GM18867 (cell line): ENCODE results near the gene RP2.

Source experiments
- ATAC-seq: cut with Tn5 transposase; IDR thresholded peaks from one replicate; pipeline ENCODE4 v1.9.1; 2021; ENCODE audit warnings: mild to moderate bottlenecking, moderate library complexity; ENCODE audit not compliant: unreplicated experiment

RP2 gene

GRCh38 chrX:46836701-46837557 lies at the start of gene RP2:
TSS of gene RP2 (plus strand) at chrX:46837043. CDS start at chrX:46837101, 58 bp downstream.
- ATAC-seq, result peak; percentile 94

- no peak for ATAC-seq
Measured at GRCh38 chrX:46788902-46789301, 47.9 kb upstream of the RP2 start.

DNA sequence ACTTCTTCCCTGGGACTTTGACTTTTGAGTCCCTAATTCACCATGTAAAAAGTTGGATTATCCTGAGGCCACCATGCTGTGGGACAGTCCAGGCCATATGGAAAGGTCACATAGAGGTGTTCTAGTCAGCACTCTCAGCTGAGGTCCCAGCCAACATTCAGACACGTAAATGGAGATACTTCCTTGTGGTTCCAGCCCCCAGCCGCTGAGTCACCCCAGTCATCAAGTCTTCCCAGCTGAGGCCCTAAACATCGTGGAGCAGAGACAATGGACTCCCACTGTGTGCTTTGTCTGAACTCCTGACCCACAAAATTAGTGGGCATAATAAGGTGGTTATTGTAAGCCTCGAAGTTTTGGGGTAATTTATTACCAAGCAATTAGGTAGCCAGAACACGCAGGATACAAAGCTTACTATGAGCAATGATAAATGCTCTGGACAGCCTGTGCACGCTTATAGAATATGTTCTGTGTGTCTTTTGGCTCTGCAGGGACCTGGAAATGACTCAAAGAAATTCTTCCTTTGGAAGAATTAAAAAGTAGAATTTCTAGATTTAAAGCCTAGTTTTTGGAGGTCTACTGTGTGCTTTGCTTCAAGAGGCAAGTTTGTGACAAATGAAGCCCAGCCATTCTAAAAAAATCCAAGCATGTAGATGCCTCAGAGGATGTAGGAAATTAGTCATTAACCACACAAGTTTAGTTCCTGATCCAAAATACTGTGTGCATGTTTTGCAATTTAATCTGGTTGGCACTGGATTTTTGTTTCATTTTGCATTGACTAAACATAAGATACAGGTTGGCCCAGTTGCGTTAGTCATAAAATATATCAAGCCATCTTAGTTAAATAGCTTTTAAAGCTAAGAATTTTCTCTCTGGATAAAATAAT lies 44.7 kb upstream of the RP2 start:
- peak; percentile 50 for ATAC-seq

- no peak for ATAC-seq
Measured at GRCh38 chrX:46792810-46793188, 44.0 kb upstream of the RP2 start.

- ATAC-seq, result no peak
Measured at GRCh38 chrX:46793386-46794143, 43.3 kb upstream of the RP2 start.

- ATAC-seq, result peak; percentile 67
Measured at GRCh38 chrX:46796574-46797191, 40.2 kb upstream of the RP2 start.

DNA sequence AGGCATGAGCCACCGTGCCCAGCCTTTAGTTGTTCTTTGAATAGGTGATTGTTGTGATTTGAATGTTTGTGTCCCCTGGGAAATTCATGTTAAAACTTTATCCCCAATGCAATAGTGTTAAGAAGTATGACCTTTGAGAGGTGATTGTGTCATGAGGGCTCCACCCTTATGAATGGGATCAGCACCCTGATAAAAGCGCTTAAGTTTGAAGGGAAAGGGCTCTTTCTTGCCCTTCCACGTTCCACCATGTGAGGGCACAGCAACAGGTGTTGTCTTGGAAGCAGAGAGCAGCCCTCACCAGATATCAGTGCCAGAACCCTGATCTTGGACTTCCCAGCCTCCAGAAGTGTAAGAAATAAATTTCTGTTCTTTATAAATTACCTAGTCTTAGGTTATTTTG lies 33.7 kb upstream of the RP2 start:
- ATAC-seq, result no peak

- no peak for ATAC-seq
Measured at GRCh38 chrX:46805270-46805669, 31.6 kb upstream of the RP2 start.

DNA sequence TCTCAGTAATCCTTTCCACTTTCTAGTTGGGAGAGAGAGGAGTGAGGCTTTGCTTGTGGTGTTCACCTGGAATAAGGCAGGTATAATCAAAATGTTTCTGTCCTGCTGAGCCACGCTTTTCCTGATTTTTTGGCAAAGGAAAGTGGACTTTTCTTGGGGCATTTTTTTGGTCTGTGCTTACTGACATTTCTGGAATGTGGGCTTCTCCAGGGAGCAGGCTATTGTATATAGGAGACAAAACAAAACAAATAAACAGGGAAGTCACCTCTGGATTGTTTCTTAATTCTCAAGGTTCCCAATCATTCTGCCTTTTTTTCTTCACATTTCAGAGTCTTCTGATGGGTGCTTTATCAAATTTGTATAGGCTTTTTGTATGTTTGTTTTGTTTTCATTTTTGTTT lies 25.7 kb upstream of the RP2 start:
- ATAC-seq, result no peak

DNA sequence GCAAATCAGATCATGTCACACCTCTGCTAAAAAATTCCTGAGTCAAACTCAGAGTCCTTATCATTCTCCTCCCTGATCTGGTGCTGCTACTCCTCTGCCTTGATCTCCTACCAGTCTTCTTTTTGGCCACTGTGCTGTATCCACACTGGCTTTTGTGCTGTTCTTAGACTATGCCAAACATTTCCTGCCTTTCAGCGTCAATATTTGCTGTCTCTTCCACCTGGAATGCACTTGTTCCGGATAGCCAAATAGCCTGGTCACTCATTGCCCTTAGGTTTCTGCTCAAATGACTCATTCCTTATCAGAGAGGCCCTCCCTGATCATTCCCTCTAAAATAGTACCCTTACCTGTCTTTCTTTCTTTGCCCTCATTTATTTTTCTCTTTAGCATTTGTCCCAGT lies 24.4 kb upstream of the RP2 start:
- ATAC-seq, result no peak

DNA sequence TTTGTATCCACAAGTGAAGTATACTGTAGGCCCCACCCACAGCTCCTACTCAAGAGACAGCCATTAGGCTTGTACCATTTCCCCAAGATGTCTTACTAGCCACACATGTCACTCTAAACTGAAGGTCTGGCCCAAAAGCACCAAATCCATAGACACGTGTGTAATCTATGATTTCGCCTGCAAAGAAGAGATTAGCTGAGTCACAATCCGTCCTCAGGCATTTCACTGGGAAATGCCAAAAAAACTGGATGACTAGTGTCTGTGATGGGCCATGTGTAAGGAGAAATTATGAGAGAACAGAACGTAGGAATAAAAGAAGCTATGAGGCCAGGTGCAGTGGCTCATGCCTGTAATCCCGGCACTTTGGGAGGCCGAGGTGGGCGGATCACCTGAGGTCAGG lies 21.9 kb upstream of the RP2 start:
- ATAC-seq, result no peak

- ATAC-seq, result no peak
Measured at GRCh38 chrX:46819136-46819535, 17.7 kb upstream of the RP2 start.

DNA sequence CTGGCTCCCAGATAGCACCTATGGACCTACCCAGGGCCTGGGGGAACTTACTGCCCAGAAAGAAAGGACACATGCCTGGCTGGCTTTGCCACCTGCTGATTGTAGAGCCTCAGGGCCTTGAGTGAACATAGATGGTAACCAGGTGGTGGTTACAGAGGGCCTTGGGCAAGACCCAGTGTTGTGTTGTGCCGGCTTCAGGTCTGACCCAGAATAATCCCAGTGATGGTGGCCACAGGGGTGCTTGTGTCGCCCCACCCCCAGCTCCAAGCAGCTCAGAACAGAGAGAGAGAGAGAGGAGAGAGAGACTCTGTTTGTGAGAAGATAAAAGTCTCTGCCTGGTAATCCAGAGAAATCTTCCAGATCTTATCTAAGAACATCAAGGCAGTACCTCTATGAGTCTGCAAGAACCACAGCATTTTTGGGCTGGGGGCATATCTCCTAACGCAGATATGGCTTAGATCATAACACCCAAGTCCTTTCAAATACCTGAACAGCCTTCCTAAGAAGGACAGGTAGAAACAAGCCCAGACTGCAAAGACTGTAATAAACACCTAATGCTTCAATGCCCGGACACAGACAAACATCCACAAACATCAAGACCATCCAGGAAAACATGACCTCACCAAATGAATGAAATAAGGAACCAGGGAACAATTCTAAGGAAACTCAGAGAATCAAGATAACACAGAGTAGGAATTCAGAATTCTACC lies 16.3 kb upstream of the RP2 start:
- no peak for ATAC-seq

DNA sequence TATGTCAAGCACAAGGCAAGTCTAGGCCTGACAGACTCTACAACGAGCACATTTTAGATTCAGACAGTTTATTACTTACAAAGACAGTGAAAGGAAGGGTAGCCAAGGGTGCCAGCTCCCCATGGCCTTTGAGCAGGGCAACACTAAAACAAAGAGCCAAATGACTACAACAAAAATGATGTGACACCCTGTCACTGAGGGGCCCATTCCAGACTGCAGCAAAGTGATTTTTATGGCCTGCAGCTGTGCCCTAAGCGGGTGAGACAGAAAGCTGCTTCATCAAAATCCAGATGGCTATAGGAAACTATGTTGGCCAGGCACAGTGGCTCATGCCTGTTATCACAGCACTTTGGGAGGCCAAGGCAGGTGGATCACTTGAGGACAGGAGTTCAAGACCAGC lies 13.4 kb upstream of the RP2 start:
- no peak for ATAC-seq

GRCh38 chrX:46831765-46832327 lies 5.0 kb upstream of the RP2 start:
- ATAC-seq, result no peak

DNA sequence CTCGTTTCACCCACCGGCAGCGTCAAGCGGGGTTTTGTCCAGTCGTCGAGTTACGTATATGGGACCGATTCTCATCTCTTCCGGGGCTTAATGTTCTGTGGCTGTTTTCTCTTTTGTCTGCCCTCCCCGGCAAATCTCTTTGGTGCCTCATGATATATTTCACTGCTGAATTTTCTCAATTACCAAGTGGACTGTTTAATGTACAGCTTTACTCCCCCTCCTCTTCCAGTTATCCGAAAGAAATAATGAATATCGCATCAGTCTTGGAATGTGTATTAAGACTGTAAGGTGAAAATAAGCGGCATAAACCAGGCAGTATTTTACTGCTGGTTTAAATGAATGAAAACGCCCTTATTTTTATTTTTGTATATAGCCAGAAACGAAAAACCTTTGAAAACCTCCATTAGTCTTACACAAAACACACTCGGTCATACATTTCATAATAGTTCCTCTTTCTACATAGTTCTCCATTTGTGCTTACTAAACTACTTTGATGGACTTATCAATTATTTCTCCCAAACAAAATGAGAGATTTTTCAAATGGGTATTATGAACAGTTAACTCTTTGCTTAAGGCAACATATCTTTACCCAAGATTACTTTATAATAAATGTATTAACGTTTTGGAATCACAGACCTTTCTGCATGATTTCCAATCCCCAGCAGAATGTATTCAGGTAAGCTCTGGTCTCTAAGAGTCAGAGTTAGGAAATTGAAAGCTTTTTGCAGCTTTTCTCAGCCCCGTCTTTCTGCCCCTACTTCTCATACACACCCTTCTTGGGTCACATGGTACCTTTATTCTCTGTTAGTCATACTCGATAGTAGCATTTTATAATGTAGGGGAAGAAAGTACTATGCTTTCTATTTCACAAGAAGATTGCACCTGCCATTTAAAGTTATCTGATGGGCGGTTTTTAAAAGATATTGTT lies 979 bp downstream of the RP2 start:
- peak; percentile 33 for ATAC-seq

- ATAC-seq, result no peak
Measured at GRCh38 chrX:46838486-46838870, 1.6 kb downstream of the RP2 start.

- ATAC-seq, result no peak
Measured at GRCh38 chrX:46838974-46839480, 2.2 kb downstream of the RP2 start.

DNA sequence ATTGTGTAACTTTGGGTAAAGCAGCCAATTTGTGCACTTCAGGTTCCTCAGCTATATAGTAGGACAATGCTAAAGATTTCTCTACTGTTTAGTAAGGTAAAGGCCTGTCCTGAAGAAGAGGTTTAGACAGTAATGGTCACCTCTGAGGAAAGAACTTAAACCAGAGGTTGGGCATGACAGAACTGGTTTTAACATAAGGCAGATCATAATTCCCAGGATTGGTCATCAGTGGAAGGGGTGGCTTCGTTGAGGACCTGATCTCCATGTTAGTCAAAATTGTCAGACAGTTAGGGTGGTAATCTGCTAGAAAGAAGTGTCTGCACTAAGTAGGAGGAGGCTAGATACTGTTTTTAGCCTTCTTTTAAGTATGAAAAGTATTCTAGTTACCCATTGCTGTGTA lies 4.1 kb downstream of the RP2 start:
- no peak for ATAC-seq
